Gastrocnemius medialis (tissue), 4 donors: Measurements from ENCODE around the gene CNTNAP3. TPM values are rescaled to one million over a fixed set of nuclear protein-coding genes. Genes with fewer than 3 reads are reported as not detected.
"Not testable (repeated sequence)": the region's sequence is repeated elsewhere in the genome, so short reads cannot be mapped to it uniquely, and the experiment has no call there.

Experiments used
- ATAC-seq, 2 donors: fragments of 150-250 bp; one replicate each; pipeline ENCODE4 v1.9.1; 2016
- DNase-seq, 2 donors: peaks; one replicate each; pipeline ENCODE4 v3.0.0-alpha.2; 2019
- H3K27ac ChIP-seq, 4 donors: fragments of 200-600 bp; sonication (generic); 1 replicate in 1 of 4; 2 replicates in 3 of 4; pipeline ENCODE4 v1.5.1; 2016 to 2018; ENCODE audit warnings: mild to moderate bottlenecking in 2 of 4, moderate library complexity in 1 of 4
- H3K27me3 ChIP-seq, 3 donors: fragments of 200-600 bp; sonication (generic) in 2 of 3; 1 replicate in 1 of 3; 2 replicates in 2 of 3; pipeline versions ENCODE4 v1.5.1 to v1.6.0; 2016 to 2019; ENCODE audit warnings: mild to moderate bottlenecking in 1 of 3, moderate library complexity in 1 of 3
- H3K36me3 ChIP-seq, 2 donors: fragments of 200-600 bp; sonication (generic) in 1 of 2; one replicate each; pipeline ENCODE4 v1.5.1; 2017 to 2018
- H3K4me1 ChIP-seq, 2 donors: fragments of 200-600 bp; sonication (generic) in 1 of 2; one replicate each; pipeline ENCODE4 v1.5.1; 2016 to 2017; ENCODE audit warnings: mild to moderate bottlenecking in 2 of 2
- H3K4me3 ChIP-seq, 4 donors: fragments of 200-600 bp; sonication (generic) in 3 of 4; 1 replicate in 1 of 4; 2 replicates in 3 of 4; pipeline ENCODE4 v1.5.1; 2016 to 2019; ENCODE audit warnings: mild to moderate bottlenecking in 2 of 4
- H3K9me3 ChIP-seq, 3 donors: fragments of 200-600 bp; sonication (generic) in 2 of 3; 1 replicate in 1 of 3; 2 replicates in 2 of 3; pipeline ENCODE4 v1.5.1; 2016 to 2019
- in situ Hi-C, 4 donors: fragments of 200-750 bp; cut with MboI; loops; one replicate each; pipeline versions ENCODE4 v1.15.0 to v1.8.0; 2017; ENCODE audit warnings: low sequenced_read_pairs in 4 of 4
- intact Hi-C: fragments of 100-400 bp; cut with DNase I; formaldehyde crosslinking; loops from one replicate; pipeline ENCODE4 v1.15.1; 2023; ENCODE audit warnings: low total_unique reads
- total RNA-seq, 4 donors: library from RNA; depleted of rRNA; stranded (reverse); fragments of >200 nt; gene quantifications; one replicate each; pipeline versions ENCODE4 v1.1.0 to v1.2.3, GENCODE V29; 2016

Gene CNTNAP3
- total RNA-seq, 4 donors from 2014 or later: 0.29 to 0.92 (median 0.47) TPM; not detected in 1

DNA sequence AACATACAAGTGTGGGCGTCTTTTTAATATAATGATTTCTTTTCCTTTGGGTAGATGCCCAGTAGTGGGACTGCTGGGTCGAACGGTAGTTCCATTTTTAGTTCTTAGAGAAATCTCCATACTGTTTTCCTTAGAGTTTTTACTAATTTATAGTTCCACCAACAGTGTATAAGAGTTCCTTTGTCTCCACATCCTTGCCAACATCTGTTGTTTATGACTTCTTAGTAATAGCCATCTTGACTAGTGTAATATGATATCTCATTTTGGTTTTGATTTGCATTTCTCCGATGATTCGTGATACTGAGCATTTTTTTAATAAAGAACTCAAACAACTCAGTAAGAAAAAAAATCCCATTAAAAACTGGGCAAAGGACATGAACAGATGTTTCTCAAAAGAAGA is 225.0 kb downstream of the CNTNAP3 start:
- H3K36me3 ChIP-seq, H3K27me3 ChIP-seq, ATAC-seq, H3K4me1 ChIP-seq, H3K27ac ChIP-seq, in situ Hi-C loops, H3K4me3 ChIP-seq, intact Hi-C loops, DNase-seq, H3K9me3 ChIP-seq: not testable (repeated sequence)

DNA sequence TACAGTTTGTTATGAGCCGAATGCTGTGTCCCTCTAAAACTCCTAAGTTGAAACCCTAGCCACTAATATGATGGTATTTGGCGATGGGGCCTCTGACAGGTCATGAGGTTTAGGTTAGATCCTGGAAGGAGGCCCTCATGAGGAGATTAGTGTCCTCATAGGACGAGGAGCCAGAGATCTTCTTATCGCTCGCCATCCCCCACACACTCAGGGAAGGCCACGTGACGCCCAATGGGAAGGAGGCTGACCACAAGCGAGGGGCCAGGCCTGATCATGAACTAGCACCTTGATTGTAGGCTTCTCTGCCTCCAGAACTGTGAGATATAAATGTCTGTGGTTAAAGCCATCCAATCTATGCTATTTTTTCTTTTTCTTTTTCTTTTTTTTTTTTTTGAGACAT is 233.5 kb downstream of the CNTNAP3 start:
- in situ Hi-C loops, ATAC-seq: not testable (repeated sequence)

DNA sequence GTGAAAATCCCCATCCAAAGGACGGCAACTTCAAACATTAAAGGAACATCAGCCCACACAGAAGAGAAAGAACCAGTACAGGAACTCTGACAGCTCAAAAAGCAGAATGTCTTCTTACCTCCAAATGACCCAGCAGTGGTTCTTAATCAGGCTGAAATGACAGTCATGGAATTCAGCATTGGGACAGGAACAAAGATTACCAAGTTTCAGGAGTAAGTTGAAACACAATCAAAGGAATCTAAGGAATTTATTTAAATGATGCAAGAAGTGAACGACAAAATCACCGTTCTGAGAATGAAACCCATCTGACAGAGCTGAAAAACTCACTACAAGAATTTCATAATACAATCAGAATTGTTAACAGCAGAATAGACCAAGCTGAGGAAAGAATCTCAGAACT is 241.1 kb downstream of the CNTNAP3 start:
- intact Hi-C loops, in situ Hi-C loops, ATAC-seq: not testable (repeated sequence)

More for the DNA sequence above, 233.5 kb downstream of the CNTNAP3 start:
- H3K4me1 ChIP-seq, H3K4me3 ChIP-seq, H3K36me3 ChIP-seq, H3K27me3 ChIP-seq, H3K27ac ChIP-seq, DNase-seq, H3K9me3 ChIP-seq, intact Hi-C loops: not testable (repeated sequence)

DNA sequence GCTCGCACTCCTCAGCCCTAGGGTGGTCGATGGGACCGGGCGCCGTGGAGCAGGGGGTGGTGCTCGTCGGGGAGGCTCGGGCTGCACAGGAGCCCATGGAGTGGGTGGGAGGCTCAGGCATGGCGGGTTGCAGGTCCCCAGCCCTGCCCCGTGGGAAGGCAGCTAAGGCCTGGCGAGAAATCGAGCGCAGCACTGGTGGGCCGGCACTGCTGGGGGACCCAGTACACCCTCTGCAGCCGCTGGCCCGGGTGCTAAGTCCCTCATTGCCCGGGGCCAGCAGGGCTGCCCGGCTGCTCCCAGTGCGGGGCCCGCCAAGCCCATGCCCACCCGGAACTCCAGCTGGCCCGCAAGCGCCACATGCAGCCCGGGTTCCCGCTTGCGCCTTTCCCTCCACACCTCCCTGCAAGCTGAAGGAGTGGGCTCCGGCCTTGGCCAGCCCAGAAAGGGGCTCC is 245.6 kb downstream of the CNTNAP3 start:
- in situ Hi-C loops, H3K9me3 ChIP-seq, intact Hi-C loops, ATAC-seq, H3K4me3 ChIP-seq, H3K36me3 ChIP-seq, DNase-seq, H3K27me3 ChIP-seq, H3K27ac ChIP-seq, H3K4me1 ChIP-seq: not testable (repeated sequence)

More for the DNA sequence above, 241.1 kb downstream of the CNTNAP3 start:
- not testable (repeated sequence) for H3K36me3 ChIP-seq, H3K27ac ChIP-seq, H3K9me3 ChIP-seq, H3K4me3 ChIP-seq, H3K27me3 ChIP-seq, H3K4me1 ChIP-seq, DNase-seq

DNA sequence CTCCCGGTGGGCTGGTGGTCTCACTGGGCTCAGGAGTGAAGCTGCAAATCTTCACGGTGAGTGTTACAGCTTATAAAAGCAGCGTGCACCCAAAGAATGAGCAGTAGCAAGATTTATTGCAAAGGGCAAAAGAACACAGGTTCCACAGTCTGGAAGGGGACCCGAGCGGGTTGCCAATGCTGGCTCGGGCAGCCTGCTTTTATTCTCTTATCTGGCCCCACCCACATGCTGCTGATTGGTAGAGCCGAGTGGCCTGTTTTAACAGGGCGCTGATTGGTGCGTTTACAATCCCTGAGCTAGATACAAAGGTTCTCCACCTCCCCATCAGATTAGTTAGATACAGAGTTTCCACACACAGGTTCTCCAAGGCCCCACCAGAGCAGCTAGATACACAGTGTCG is 246.2 kb downstream of the CNTNAP3 start:
- in situ Hi-C loops, H3K27me3 ChIP-seq, H3K4me1 ChIP-seq, DNase-seq, H3K36me3 ChIP-seq, ATAC-seq, H3K4me3 ChIP-seq, H3K9me3 ChIP-seq, intact Hi-C loops, H3K27ac ChIP-seq: not testable (repeated sequence)

DNA sequence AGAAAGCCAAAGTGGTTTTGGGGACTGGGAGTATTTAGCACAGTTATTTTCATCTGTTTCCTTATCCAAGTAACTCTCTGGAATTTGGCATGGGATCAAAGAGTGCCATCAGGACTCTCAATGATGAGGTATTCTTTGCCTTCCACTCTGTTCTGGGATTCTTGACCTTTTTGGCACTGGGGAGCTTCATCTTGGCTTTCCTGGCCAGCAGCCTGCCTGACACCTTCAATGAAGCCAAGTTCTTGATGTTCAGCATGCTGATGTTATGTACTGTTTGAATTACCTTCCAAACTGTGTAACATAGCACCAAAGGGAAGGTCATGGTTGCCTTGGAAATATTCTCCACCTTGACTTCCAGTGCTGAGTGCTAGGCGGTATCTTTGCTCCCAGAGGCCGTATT is 248.8 kb downstream of the CNTNAP3 start:
- intact Hi-C loops, H3K4me3 ChIP-seq, H3K27me3 ChIP-seq, H3K9me3 ChIP-seq, H3K36me3 ChIP-seq, H3K4me1 ChIP-seq, ATAC-seq, DNase-seq, H3K27ac ChIP-seq, in situ Hi-C loops: not testable (repeated sequence)

DNA sequence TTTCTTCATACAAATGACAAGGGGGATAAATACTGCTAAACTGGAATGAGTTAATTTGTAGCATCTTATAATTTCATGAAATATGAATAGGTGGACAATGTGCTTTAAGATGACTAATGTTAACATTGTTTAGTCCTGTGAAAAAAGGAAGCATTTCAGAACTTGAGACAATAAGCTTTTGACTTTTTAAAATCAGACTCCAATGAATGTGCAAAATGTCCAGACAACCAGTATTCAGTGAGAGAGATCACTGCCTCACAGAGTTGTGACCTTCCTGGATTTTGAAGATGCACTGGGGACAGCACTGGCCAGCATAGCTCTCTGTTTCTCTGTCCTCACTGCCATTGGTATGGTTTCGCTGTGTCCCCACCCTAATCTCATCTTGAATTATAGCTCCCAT is 249.7 kb downstream of the CNTNAP3 start:
- H3K36me3 ChIP-seq, in situ Hi-C loops, H3K27me3 ChIP-seq, H3K27ac ChIP-seq, H3K4me1 ChIP-seq, intact Hi-C loops, H3K9me3 ChIP-seq, H3K4me3 ChIP-seq, ATAC-seq, DNase-seq: not testable (repeated sequence)

DNA sequence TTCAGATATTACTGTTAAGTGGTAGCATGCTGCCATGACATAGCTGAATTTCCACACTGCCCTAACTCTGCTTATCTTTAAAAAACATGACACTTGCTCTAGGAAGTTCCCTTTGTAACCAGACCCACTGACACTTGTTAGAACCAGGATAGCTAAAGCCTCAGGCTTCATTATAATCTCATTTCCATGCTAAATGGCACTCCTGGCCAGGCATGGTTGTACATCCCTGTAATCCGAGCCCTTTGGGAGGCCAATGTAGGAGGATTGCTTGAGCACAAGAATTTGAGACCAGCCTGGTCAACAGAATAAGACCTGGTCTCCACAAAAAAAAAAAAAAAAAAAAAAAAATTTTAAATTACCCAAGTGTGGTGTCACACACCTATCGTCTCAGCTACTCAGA is 254.1 kb downstream of the CNTNAP3 start:
- intact Hi-C loops, in situ Hi-C loops, DNase-seq: not testable (repeated sequence)

DNA sequence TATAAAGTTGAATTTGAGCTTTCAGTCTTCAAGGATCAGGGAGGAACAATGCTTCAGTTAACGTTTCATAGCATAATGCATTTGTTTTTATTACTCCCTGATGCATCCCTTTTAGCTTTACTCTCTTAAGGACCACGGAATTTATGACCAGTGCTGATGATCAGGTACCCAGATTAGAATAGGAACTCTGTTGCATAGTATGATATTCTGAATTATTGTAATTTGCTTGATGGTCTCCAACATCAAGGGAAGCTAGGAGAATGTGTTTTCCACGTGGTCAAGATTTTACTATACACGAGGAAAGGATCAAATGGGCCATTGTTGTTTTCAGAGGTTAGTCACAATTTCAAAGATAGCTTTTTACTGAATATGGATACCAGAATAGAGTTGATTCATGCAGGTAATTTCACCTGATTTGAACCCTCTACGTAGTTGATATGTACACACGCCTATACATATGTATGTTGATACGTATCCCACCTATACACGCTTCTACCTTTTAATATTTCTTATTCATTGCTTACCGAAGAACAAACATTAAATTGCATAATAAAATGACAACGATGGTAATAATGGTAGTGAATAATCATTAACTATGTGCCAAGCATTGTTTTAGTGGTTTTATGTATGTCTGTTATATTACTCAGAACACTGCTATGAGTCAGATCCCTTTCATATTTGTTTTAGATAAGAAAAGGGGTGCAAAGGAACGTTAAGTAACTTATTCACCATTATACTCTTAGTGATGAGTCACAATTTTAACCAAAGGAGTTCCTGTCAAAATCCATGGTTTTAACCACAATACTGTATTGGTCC is 257.6 kb downstream of the CNTNAP3 start:
- H3K4me1 ChIP-seq, H3K27ac ChIP-seq, H3K9me3 ChIP-seq, H3K4me3 ChIP-seq, H3K36me3 ChIP-seq, ATAC-seq, in situ Hi-C loops, intact Hi-C loops, H3K27me3 ChIP-seq, DNase-seq: not testable (repeated sequence)

More for the DNA sequence above, 254.1 kb downstream of the CNTNAP3 start:
- not testable (repeated sequence) for H3K36me3 ChIP-seq, ATAC-seq, H3K4me1 ChIP-seq, H3K4me3 ChIP-seq, H3K9me3 ChIP-seq, H3K27me3 ChIP-seq, H3K27ac ChIP-seq

DNA sequence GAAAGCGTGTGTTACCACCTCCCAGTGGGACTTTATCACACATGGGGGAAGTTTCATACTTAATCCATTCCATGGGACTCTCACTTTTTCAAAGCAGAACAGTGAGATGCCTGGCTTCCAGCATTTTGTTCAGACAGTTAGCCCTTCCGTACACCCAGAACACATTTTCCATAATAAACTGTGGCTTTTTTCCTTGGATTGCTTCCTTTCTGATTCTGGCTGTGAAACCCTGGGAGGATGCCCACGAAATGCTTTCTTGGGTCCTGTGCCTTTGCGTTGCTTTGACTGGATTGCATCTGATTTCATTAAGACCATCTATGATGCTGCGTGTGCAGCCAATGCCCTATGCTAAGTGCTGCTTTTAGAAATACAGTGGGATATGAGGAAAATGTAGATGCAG is 259.1 kb downstream of the CNTNAP3 start:
- H3K27ac ChIP-seq, H3K9me3 ChIP-seq, H3K27me3 ChIP-seq, H3K4me1 ChIP-seq, in situ Hi-C loops, intact Hi-C loops, H3K4me3 ChIP-seq, ATAC-seq, DNase-seq, H3K36me3 ChIP-seq: not testable (repeated sequence)

DNA sequence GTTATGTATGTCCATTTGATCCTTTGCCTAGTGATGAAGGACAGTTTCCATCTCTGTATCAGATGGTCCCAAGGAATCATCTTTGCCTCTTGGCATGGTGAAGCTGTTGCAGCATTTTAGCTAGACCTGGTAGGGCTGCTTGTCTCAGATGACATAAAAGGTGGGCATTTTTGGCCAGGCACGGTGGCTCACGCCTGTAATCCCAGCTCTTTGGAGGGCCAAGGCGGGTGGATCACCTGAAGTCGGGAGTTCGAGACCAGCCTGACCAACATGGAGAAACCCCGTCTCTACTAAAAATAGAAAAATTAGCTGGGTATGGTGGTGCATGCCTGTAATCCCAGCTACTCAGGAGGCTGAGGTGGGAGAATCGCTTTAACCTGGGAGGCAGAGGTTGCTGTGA is 259.8 kb downstream of the CNTNAP3 start:
- intact Hi-C loops: not testable (repeated sequence)

DNA sequence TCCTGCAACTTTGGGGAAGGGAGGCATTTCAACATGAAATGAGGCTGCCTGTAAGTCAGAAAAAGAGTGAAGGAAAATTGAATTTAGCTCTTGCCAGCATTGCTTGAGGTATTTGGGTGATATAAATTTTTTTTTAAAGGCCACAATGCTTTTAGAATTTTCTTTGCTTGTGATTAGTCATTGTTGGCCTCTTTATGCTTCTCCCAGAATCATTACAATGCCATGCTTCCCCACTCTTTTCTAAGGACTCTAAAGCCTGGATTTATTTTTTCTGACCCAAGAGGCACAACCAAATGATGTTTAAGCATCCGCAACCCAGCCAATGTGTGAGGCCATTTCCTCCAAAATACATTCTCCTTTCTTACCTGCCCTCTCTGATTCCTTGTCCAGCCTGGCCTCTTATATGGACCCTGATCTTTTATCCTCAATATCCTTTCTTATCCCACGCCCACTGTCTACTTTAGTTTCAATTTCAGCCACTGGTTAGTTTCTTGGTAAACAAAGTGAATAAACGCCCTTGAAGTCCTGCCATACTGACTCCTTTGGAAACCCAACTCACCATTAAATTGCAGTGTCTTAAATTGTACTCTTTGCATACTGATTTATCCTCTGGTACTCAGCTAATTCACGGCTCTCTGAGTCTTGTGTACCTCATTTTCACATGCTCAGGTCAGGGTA is 261.9 kb downstream of the CNTNAP3 start:
- in situ Hi-C loops, H3K4me1 ChIP-seq, H3K4me3 ChIP-seq, H3K27ac ChIP-seq, H3K36me3 ChIP-seq, H3K27me3 ChIP-seq, intact Hi-C loops, ATAC-seq, DNase-seq, H3K9me3 ChIP-seq: not testable (repeated sequence)

More for the DNA sequence above, 259.8 kb downstream of the CNTNAP3 start:
- H3K27me3 ChIP-seq, H3K36me3 ChIP-seq, H3K4me3 ChIP-seq, in situ Hi-C loops, H3K4me1 ChIP-seq, DNase-seq, H3K27ac ChIP-seq, H3K9me3 ChIP-seq, ATAC-seq: not testable (repeated sequence)
